ENCODE measurements around the gene LARGE1. TPM values are rescaled to one million over a fixed set of nuclear protein-coding genes. Genes with fewer than 3 reads are reported as not detected.

Gene LARGE1
- total RNA-seq, 1 experiment from 2014 or later = 1.5 TPM

GRCh38 chr22:33652615-33653014 is 267.7 kb downstream of the LARGE1 start:
- Histone ChIP-seq H2AFZ (ENCODE audit: low read depth, low read length, poor library complexity, severe bottlenecking) (no peak overlapping the region), H4K20me1 (ENCODE audit: insufficient read depth) (no peaks in the 10 kb centered on the region), H3K9ac (ENCODE audit: low read length) (no peak overlapping the region), H3K79me2 (ENCODE audit: insufficient read depth, low read length) (no peaks in the 10 kb centered on the region), H3K27ac (ENCODE audit: low read depth, low read length) (no peak overlapping the region), H3K4me1 (ENCODE audit: control insufficient read depth in 1 of 2, insufficient read depth in 2 of 2, low read length in 2 of 2) (no peaks in the 10 kb centered on the region), H3K4me2 (ENCODE audit: low read length) (no peak overlapping the region), H3K4me3 (replicated peaks in 1 of 2; ENCODE audit: low read depth in 1 of 2, low read length in 2 of 2) (no peak overlapping the region), H3K27me3 (ENCODE audit: insufficient read depth, low read length) (no peaks in the 10 kb centered on the region), H3K36me3 (ENCODE audit: control insufficient read depth in 1 of 2, insufficient read depth in 2 of 2, low read length in 2 of 2) (no peaks in the 10 kb centered on the region), H3K9me2 (ENCODE audit: insufficient read depth) (no peaks in the 10 kb centered on the region), H3K9me3 (ENCODE audit: control insufficient read depth in 1 of 2, insufficient read depth in 1 of 2, low read depth in 1 of 2, low read length in 2 of 2) (peaks cover 3 to 30% of the 10 kb centered on the region in 2 experiments; a peak in 2 of 4 replicates)
- intact Hi-C loops (cut with micrococcal nuclease) = no loop called here
- no peak for TF ChIP-seq EZH2 (IDR thresholded peaks at IDR 0.05)
- TF ChIP-seq, protein P1, sequence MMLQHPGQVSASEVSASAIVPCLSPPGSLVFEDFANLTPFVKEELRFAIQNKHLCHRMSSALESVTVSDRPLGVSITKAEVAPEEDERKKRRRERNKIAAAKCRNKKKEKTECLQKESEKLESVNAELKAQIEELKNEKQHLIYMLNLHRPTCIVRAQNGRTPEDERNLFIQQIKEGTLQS (IDR thresholded peaks at IDR 0.05) = no peak
- no peak for TF ChIP-seq ELF1 (IDR thresholded peaks at IDR 0.05; ENCODE audit: borderline replicate concordance, low read depth)
- no peak for TF ChIP-seq SRF (IDR thresholded peaks at IDR 0.05; ENCODE audit: low read depth)
- no peak for TF ChIP-seq CEBPB (IDR thresholded peaks at IDR 0.05; ENCODE audit: low read depth)
- ATAC-seq (no peak), DNase-seq (ENCODE audit: low read depth, low spot score) (no peak)
- ChIA-PET POLR2A (no interaction called here), CTCF (no interaction called here), RAD21 (ENCODE audit: low non-redundant PET in 1 of 2, low total read pairs in 2 of 2, uncharacterized antibody in 2 of 2, unreplicated experiment in 2 of 2) (no interaction called here)
- no TSS peak for BruUV-seq (replicated peaks)

GRCh38 chr22:33650244-33650643 is 270.0 kb downstream of the LARGE1 start:
- Histone ChIP-seq H3K27ac (ENCODE audit: low read depth, low read length) (no peak overlapping the region), H3K36me3 (ENCODE audit: control insufficient read depth in 1 of 2, insufficient read depth in 2 of 2, low read length in 2 of 2) (no peaks in the 10 kb centered on the region), H3K27me3 (ENCODE audit: insufficient read depth, low read length) (no peaks in the 10 kb centered on the region), H3K9ac (ENCODE audit: low read length) (no peak overlapping the region), H3K4me2 (ENCODE audit: low read length) (no peak overlapping the region), H3K79me2 (ENCODE audit: insufficient read depth, low read length) (no peaks in the 10 kb centered on the region), H3K4me1 (ENCODE audit: control insufficient read depth in 1 of 2, insufficient read depth in 2 of 2, low read length in 2 of 2) (no peaks in the 10 kb centered on the region), H3K4me3 (replicated peaks in 1 of 2; ENCODE audit: low read depth in 1 of 2, low read length in 2 of 2) (no peak overlapping the region), H3K9me2 (ENCODE audit: insufficient read depth) (no peaks in the 10 kb centered on the region), H2AFZ (ENCODE audit: low read depth, low read length, poor library complexity, severe bottlenecking) (no peak overlapping the region), H3K9me3 (ENCODE audit: control insufficient read depth in 1 of 2, insufficient read depth in 1 of 2, low read depth in 1 of 2, low read length in 2 of 2) (peaks cover 3 to 21% of the 10 kb centered on the region in 2 experiments; a peak in 2 of 4 replicates), H4K20me1 (ENCODE audit: insufficient read depth) (no peaks in the 10 kb centered on the region)
- ChIA-PET POLR2A (no interaction called here), RAD21 (ENCODE audit: low non-redundant PET in 1 of 2, low total read pairs in 2 of 2, uncharacterized antibody in 2 of 2, unreplicated experiment in 2 of 2) (no interaction called here), CTCF (no interaction called here)
- DNase-seq (ENCODE audit: low read depth, low spot score) (no peak), ATAC-seq (no peak)
- intact Hi-C loops (cut with micrococcal nuclease) = no loop called here
- BruUV-seq (replicated peaks) = no TSS peak
- TF ChIP-seq CBX3 (IDR thresholded peaks at IDR 0.05; ENCODE audit: low read depth) = no peak
- TF ChIP-seq ZBTB33 (IDR thresholded peaks at IDR 0.05; ENCODE audit: extremely low read depth, insufficient replicate concordance, low read length) = no peak
- TF ChIP-seq, protein P2, sequence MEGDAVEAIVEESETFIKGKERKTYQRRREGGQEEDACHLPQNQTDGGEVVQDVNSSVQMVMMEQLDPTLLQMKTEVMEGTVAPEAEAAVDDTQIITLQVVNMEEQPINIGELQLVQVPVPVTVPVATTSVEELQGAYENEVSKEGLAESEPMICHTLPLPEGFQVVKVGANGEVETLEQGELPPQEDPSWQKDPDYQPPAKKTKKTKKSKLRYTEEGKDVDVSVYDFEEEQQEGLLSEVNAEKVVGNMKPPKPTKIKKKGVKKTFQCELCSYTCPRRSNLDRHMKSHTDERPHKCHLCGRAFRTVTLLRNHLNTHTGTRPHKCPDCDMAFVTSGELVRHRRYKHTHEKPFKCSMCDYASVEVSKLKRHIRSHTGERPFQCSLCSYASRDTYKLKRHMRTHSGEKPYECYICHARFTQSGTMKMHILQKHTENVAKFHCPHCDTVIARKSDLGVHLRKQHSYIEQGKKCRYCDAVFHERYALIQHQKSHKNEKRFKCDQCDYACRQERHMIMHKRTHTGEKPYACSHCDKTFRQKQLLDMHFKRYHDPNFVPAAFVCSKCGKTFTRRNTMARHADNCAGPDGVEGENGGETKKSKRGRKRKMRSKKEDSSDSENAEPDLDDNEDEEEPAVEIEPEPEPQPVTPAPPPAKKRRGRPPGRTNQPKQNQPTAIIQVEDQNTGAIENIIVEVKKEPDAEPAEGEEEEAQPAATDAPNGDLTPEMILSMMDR (IDR thresholded peaks at IDR 0.05 in 2 of 3, conservative IDR thresholded peaks at IDR 0.05 in 1 of 3; ENCODE audit: borderline replicate concordance in 1 of 3, insufficient read depth in 1 of 3, low read depth in 2 of 3, low read length in 2 of 3) = no peak
- TF ChIP-seq SIN3A (IDR thresholded peaks at IDR 0.05; ENCODE audit: low read depth) = no peak
- TF ChIP-seq EZH2 (IDR thresholded peaks at IDR 0.05) = no peak
- no peak for TF ChIP-seq RAD21 (IDR thresholded peaks at IDR 0.05; ENCODE audit: low read depth)
- no peak for TF ChIP-seq REST (IDR thresholded peaks at IDR 0.05; ENCODE audit: low read depth)
- TF ChIP-seq, protein P1 (IDR thresholded peaks at IDR 0.05) = no peak
- TF ChIP-seq ZNF274 (IDR thresholded peaks at IDR 0.05; ENCODE audit: low read depth, low read length) = no peak
- no peak for TF ChIP-seq EGR1 (IDR thresholded peaks at IDR 0.05; ENCODE audit: low read depth)
